Right lobe of liver (tissue), 4 donors: ENCODE results near the gene MED28.

Experiments
- POLR2A ChIP-seq: fragments of 450-650 bp; IDR thresholded peaks from one replicate; pipeline ENCODE4 v1.6.1; 2017; ENCODE audit warnings: antibody characterized with exemption, mild to moderate bottlenecking
- TF ChIP-seq, protein P1 (sequence below), 4 donors: fragments of 200-600 bp in 3 of 4; fragments of 450-650 bp in 1 of 4; IDR thresholded peaks; one replicate each; pipeline versions ENCODE4 v1.5.1 to v1.8.0; 2016 to 2022; ENCODE audit warnings: antibody characterized with exemption in 4 of 4, mild to moderate bottlenecking in 2 of 4
- donor health status: DM: no; HTN: no; CAD: no.
- donor health status: DM: no; HTN: no; CAD: no.
- donor health status: DM: no; HTN: yes; CAD: no.

GRCh38 chr4:17616283-17616682 is 1.8 kb downstream of the MED28 start:
- no peak for TF ChIP-seq POLR2A
- TF ChIP-seq, protein P1, sequence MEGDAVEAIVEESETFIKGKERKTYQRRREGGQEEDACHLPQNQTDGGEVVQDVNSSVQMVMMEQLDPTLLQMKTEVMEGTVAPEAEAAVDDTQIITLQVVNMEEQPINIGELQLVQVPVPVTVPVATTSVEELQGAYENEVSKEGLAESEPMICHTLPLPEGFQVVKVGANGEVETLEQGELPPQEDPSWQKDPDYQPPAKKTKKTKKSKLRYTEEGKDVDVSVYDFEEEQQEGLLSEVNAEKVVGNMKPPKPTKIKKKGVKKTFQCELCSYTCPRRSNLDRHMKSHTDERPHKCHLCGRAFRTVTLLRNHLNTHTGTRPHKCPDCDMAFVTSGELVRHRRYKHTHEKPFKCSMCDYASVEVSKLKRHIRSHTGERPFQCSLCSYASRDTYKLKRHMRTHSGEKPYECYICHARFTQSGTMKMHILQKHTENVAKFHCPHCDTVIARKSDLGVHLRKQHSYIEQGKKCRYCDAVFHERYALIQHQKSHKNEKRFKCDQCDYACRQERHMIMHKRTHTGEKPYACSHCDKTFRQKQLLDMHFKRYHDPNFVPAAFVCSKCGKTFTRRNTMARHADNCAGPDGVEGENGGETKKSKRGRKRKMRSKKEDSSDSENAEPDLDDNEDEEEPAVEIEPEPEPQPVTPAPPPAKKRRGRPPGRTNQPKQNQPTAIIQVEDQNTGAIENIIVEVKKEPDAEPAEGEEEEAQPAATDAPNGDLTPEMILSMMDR (IDR thresholded peaks at IDR 0.05), result no peak
